GM12875 (cell line): Measurements from ENCODE around the gene FGF9.

ENCODE experiments used
- H3K4me3 ChIP-seq: one replicate; pipeline ENCODE4 v1.5.1; 2011; ENCODE audit warnings: low read depth, low read length, control low read depth
- TF ChIP-seq, protein P1 (sequence below): IDR thresholded peaks from 2 replicates; pipeline ENCODE4 v1.5.1; 2011; ENCODE audit warnings: low read depth, mild to moderate bottlenecking, control low read depth, inconsistent platforms, low read length, moderate library complexity, borderline replicate concordance; ENCODE audit not compliant: insufficient read depth

Gene FGF9

DNA sequence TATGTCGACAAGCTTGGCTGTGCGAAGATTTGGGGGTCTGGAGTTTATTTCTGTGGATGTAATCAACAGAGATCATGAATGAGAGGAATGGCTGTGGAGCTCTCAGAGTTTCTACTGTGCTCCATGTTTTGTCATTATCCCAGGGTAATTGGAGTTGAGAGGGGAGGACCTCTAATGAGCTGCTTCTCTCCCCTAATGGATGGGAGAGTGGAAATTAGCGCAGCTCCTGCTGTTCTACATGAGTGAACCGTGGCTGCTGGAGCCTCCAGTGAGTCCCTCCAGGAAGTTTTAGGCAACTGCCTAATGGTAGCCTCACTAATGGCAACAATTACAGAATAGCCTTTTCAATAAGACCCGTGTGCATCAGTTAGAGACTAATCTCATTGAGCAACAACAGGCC is 31.3 kb upstream of the FGF9 start:
- TF ChIP-seq, protein P1, sequence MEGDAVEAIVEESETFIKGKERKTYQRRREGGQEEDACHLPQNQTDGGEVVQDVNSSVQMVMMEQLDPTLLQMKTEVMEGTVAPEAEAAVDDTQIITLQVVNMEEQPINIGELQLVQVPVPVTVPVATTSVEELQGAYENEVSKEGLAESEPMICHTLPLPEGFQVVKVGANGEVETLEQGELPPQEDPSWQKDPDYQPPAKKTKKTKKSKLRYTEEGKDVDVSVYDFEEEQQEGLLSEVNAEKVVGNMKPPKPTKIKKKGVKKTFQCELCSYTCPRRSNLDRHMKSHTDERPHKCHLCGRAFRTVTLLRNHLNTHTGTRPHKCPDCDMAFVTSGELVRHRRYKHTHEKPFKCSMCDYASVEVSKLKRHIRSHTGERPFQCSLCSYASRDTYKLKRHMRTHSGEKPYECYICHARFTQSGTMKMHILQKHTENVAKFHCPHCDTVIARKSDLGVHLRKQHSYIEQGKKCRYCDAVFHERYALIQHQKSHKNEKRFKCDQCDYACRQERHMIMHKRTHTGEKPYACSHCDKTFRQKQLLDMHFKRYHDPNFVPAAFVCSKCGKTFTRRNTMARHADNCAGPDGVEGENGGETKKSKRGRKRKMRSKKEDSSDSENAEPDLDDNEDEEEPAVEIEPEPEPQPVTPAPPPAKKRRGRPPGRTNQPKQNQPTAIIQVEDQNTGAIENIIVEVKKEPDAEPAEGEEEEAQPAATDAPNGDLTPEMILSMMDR = no peak
- no peak overlapping the region for H3K4me3 ChIP-seq

DNA sequence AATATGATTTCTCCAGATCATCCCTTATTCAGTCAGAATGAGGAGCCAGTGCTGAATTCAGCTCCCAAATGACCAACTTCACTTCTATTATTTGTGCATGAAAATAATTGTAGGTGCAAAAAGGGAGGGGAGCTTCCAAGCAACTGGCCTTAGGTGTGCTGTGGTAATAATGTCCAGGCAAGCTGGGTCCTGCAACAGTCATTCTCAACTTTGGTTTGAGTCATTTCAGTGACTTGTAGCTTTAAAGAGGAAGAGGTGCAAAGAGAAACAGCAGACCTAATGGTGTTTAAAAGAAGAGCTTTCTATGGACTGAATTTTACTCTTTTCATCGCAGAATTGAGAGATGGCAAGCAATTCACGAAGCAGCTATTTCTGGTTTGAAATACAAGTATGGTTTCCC is 29.2 kb upstream of the FGF9 start:
- TF ChIP-seq, protein P1 = no peak
- no peak overlapping the region for H3K4me3 ChIP-seq

DNA sequence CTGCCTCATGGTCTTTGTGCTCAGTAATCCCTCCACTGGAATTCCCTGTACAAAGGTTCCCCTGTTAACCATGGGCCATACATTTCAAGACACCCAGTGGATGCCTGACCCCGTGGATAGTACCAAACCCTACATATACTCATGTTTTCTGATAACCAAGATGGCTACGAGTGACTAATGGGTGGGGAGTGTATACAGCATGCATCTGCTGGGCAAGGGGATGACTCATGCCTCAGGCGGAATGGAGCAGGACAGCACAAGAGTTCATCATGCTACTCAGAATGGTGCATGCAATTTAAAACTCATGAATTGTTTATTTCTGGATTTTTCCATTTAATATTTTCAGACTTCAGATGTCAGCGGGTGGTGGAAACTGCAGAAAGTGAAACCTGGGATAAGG is 13.3 kb upstream of the FGF9 start:
- TF ChIP-seq, protein P1 = no peak
- no peak overlapping the region for H3K4me3 ChIP-seq

DNA sequence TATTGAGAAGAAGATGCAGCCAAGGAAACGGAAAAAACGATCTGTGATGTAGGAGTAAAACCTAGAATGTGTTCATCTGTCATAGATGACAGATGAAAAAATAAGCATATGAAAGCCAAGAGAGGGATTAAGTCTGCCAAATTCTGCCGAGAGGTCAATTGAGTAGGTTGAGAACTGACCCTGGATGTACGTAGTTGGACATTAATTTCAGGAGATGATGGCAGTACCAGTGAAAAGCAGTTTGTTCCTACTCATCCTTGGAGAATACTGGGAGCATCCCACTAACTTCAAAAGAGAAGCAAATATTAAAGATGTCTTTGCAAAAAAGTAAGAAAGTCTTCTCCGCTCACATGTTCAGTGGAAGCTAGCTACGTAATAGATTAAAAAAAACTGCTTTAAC is 11.8 kb upstream of the FGF9 start:
- TF ChIP-seq, protein P1 = no peak
- H3K4me3 ChIP-seq = no peak overlapping the region

DNA sequence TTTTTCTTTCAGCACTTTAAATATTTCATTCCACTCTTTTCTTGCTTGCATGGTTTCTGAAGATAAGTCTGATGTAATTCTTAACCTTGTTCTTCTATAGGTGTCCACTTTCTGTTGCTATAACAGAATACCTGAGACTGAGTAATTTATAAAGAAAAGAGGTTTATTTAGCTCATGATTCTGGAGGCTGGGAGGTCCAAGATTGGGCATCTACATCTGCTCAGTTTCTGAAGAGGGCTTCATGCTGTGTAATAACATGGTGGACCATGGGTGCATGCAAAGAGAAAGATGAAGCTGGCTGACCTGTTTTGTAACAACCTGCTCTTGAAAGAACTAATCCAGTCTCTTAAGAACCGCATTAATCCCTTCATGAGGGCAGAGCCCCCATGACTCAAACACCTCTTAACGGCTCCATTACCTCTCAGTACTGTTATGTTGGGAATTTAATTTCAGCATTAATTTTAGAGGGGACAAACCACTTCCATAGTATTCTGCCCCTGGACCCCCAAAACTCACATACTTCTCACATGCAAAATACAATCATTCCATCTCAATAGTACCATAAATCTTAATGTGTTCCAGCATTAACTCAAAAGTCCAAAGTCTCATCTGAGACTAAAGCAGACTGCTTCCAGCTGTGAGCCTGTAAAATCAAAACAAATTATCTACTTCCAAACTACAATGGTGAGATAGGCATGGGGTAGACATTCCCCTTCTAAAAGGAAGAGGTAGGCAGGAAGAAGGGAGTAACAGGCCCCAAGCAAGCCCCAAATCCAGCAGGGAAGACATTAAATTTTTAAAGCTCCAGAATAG is 9.6 kb upstream of the FGF9 start:
- TF ChIP-seq, protein P1 = no peak
- H3K4me3 ChIP-seq = no peak overlapping the region

DNA sequence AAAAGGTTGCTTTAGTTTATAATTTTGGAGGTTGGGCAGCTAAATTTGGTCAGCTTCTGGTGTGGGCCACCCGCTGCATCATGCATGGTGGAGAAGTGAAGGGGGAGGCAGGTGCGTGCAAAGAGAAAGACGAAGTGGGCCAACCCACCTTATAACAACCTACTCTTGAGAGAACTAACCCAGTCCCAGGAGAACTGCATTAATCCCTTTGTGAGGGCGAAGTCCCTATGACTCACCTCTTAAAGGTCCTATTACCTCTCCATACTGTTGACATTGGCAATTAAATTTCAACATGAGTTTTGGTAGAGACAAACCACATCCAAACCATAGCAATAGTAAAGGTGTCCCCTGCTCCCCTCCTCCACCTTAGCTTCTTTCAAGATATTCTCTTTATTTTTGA is 7.7 kb upstream of the FGF9 start:
- TF ChIP-seq, protein P1 = no peak
- H3K4me3 ChIP-seq = no peak overlapping the region

DNA sequence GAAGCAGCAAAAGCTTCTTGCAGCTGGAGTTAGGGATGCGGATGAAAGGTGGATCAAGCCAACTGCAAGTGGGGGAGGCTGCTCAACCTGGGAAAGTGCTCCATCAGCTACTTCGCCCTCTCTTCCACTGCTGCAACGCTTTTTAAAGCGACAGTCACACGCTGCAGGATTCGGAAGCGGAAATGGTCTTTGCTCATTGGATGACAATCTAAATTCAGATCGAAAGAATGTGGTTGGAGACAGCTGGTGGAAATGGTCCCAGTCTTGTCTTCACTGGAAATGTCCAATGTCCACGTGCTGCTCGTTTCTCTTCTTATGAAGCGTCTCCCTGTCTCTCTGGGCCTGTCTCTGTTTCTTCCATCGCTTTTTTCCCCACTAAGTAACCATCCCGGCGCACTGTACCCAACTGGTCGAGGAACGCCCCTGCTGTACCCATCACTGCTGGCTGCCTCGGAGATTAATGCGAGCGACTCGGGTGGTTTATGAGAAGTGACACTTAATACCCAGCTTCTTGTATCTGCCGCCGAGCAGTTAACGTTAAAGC is 2.1 kb upstream of the FGF9 start:
- TF ChIP-seq, protein P1 = no peak
- no peak overlapping the region for H3K4me3 ChIP-seq
